Aorta (tissue), 5 donors: Measurements from ENCODE around the gene ZBTB42. TPM values are rescaled to one million over a fixed set of nuclear protein-coding genes. Genes with fewer than 3 reads are reported as not detected.

Experiments used
- ATAC-seq: fragments of 200-7000 bp; cut with Tn5 transposase; one replicate; pipeline ENCODE4 v1.9.1; 2022; ENCODE audit warnings: moderate library complexity; ENCODE audit not compliant: low FRiP score
- DNase-seq, 2 donors: peaks; one replicate each; pipeline ENCODE4 v3.0.0-alpha.2; 2020
- H3K27ac ChIP-seq, 2 donors: one replicate each; pipeline ENCODE4 v1.5.1; 2013; ENCODE audit warnings: low read length in 2 of 2, mild to moderate bottlenecking in 2 of 2, moderate library complexity in 2 of 2, control low read depth in 1 of 2, inconsistent platforms in 1 of 2, low read depth in 1 of 2
- H3K27me3 ChIP-seq, 2 donors: one replicate each; pipeline ENCODE4 v1.6.1; 2013; ENCODE audit warnings: control low read depth in 1 of 2, low read length in 1 of 2, mild to moderate bottlenecking in 1 of 2, moderate library complexity in 1 of 2; ENCODE audit not compliant: insufficient read depth in 2 of 2, control insufficient read depth in 1 of 2
- H3K36me3 ChIP-seq, 2 donors: one replicate each; pipeline ENCODE4 v1.6.1; 2013; ENCODE audit warnings: control low read depth in 1 of 2, low read length in 1 of 2, mild to moderate bottlenecking in 1 of 2; ENCODE audit not compliant: insufficient read depth in 2 of 2, control insufficient read depth in 1 of 2
- H3K4me1 ChIP-seq, 2 donors: one replicate each; pipeline ENCODE4 v1.6.1; 2013; ENCODE audit warnings: low read length in 2 of 2, control low read depth in 1 of 2, mild to moderate bottlenecking in 1 of 2, moderate library complexity in 1 of 2; ENCODE audit not compliant: insufficient read depth in 2 of 2, control insufficient read depth in 1 of 2
- H3K4me3 ChIP-seq, 2 donors: one replicate each; pipeline ENCODE4 v1.5.1; 2013; ENCODE audit warnings: low read length in 2 of 2, control low read depth in 1 of 2, mild to moderate bottlenecking in 1 of 2
- H3K9me3 ChIP-seq: one replicate; pipeline ENCODE4 v1.6.1; 2013; ENCODE audit warnings: mild to moderate bottlenecking, low read length; ENCODE audit not compliant: control insufficient read depth
- WGBS, 2 donors: extraction: QIAGEN DNeasy Blood & Tissue Kit; methylation state at CpG; one replicate each; pipeline ENCODE4 v1.1.7; 2013; 5-methylcytosine and 5-hydroxymethylcytosine counted together
- intact Hi-C, 2 donors: fragments of 100-400 bp; cut with DNase I; formaldehyde crosslinking; loops; one replicate each; pipeline versions ENCODE4 v1.14.2 to v1.15.0; 2022
- polyA plus RNA-seq, 2 donors: library from polyadenylated mRNA; stranded (reverse); fragments of 200-250 nt; gene quantifications; one replicate each; pipeline ENCODE4 v1.2.3, GENCODE V29; 2013
- total RNA-seq, 2 donors: library from RNA; stranded (reverse); fragmentation: NEBNext Ultra II Directional; extraction: Animal tissue kit (Norgen Biotek cat#: 25700); gene quantifications; one replicate each; pipeline ENCODE4 v1.2.1, GENCODE V29; 2021
- donor health status: healthy with polysubstance abuse.
- donor health status: Bipolar disorder and iron deficiency.
- donor health status: DM: no; HTN: no; CAD: no.
- donor health status: DM: no; HTN: no; CAD: no.
- donor health status: DM: yes; HTN: yes; CAD: no.

The ZBTB42 gene
- total and polyA plus RNA-seq, 4 donors, result 1.6 to 4.7 (median 3.1) TPM

DNA sequence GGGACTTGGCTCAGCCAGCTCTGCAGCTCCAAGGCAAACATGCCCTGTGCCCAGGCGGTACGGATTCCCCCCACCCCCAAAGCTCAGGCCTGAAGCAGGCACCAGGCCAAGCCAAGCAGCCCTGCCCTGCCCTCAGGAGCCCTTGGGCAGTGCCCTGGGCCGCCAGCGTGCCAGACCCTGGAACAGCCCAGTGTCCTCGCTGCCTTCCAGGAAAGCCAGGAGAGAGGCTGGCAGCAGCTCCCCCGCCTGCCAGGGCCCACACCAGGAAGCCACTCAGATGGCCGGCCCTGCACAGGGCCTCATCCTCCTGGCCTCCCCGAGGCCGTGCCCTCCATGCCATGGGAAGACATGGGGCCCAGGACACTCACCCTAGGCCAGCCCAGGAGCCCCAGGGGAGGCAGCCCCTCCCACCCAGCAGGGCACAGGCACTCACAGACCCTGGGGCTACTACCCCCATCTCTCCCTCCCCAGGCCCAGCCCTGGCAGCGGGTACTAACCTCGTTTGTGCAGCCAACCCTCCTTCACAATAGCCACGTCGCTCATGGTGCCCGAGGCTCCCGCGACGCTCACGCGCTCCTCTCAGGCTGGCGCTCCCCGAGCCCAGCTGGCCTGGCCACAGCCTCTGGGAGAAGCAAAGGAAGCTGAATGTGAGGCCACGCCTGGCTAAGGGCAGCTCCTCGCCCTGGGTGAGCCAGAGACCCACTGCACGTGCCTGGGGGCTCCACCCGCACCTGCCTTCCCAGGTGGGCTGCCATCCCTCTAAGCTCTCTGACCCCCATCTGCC, 8.6 kb upstream of the ZBTB42 start:
- DNase-seq (peak in 1 of 2 donors; percentile 76), ATAC-seq (peak; percentile 62)
- intact Hi-C loops, result no loop called here
- WGBS, 2 donors, result 21% methylated on average over 24 to 25 of the region's 25 CpGs
- Histone ChIP-seq H3K27ac (no peak overlapping the region), H3K4me3 (no peak overlapping the region), H3K27me3 (no peaks in the 10 kb centered on the region), H3K36me3 (no peaks in the 10 kb centered on the region), H3K9me3 (no peaks in the 10 kb centered on the region), H3K4me1 (peaks cover 0 to 7% of the 10 kb centered on the region in 2 donors)

DNA sequence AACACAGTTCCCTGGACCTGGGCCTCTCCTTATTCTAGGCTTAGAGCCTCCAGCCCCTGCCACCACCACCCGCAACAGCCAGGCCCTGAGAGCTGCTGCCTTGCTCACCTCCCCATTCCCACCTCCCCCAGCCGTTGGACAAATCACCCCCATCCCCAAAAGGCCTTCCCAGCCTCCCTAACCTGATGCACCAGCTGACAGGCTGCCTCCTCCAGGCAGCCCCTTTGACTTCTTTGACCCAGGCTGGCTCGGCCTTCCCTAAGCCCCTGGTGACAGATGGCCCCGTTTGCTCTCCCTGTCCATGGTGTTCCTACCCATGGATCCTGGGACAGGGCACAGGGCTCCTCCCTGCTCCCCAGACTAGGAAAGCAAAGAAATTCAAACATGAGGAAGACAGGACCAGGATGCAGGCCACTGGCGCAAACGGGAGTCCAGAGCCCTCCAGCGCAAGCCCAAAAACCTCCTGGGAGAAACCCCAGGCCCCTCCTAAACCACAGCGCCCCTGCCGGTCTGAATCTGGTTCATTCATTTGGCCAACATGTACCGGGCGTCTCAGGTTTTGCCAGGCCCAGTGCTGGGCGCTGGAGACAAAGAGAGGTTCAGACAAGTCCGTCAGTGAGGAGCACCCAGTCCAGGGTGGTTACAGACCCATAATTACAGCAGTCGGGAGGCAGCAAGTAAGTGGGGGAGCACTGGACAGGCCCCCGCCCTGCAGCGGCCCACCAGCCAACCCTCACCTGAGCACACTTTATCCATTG, 7.8 kb upstream of the ZBTB42 start:
- WGBS, 2 donors, result 73 to 76% methylated on average over 16 of the region's 16 CpGs
- H3K27ac ChIP-seq, result no peak overlapping the region
- DNase-seq (no peak), ATAC-seq (no peak)
- intact Hi-C loops, result no loop called here
- H3K4me1 ChIP-seq, result peaks cover 0 to 7% of the 10 kb centered on the region in 2 donors
- H3K27me3 ChIP-seq, result no peaks in the 10 kb centered on the region
- H3K9me3 ChIP-seq, result no peaks in the 10 kb centered on the region
- H3K36me3 ChIP-seq, result no peaks in the 10 kb centered on the region
- no peak overlapping the region for H3K4me3 ChIP-seq

DNA sequence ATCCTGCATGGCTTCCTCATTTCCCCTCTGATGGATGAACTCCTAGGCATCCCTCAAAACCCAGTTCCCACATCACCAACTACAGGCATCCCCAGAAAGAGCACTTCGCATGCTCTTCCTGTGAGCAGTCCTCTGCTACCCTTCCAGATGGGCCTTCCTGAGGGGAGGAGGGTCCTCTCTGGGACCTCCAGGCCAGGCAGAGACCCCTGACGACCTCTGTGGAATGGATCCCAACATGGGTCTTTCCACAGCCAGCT, 7.3 kb upstream of the ZBTB42 start:
- no peak overlapping the region for H3K4me3 ChIP-seq
- H3K4me1 ChIP-seq, result peaks cover 0 to 7% of the 10 kb centered on the region in 2 donors
- DNase-seq, result no peak
- intact Hi-C loops, result no loop called here
- no peaks in the 10 kb centered on the region for H3K36me3 ChIP-seq
- no peaks in the 10 kb centered on the region for H3K9me3 ChIP-seq
- no peak for ATAC-seq
- 73 to 81% methylated on average over 2 of the region's 2 CpGs for WGBS, 2 donors
- H3K27me3 ChIP-seq, result no peaks in the 10 kb centered on the region
- no peak overlapping the region for H3K27ac ChIP-seq

DNA sequence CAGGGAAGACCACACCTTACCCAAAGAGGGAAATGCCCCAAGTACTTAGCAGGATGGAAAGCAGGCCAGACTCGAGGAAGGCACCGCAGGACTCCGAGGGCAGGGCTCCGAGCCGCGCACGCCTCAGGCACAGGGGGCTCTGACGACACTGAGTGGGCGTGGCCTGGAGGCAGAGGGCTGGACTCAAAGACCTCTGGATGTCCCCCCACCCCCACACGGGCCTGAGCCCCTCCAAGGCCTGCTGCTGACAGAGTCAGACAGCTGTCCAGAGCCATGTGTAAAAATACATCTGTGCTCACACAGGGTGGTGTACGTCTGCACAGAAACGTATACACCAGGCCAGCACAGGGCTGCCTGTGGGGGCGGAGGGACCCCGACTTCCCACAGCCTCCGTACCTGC, 6.8 kb upstream of the ZBTB42 start:
- Histone ChIP-seq H3K36me3 (no peaks in the 10 kb centered on the region), H3K27me3 (no peaks in the 10 kb centered on the region), H3K4me3 (no peak overlapping the region), H3K4me1 (peaks cover 0 to 7% of the 10 kb centered on the region in 2 donors), H3K27ac (no peak overlapping the region), H3K9me3 (no peaks in the 10 kb centered on the region)
- ATAC-seq, result no peak
- 1 to 3% methylated on average over 15 of the region's 15 CpGs for WGBS, 2 donors
- peak in 1 of 2 donors; percentile 88 for DNase-seq
- intact Hi-C loops, result no loop called here

DNA sequence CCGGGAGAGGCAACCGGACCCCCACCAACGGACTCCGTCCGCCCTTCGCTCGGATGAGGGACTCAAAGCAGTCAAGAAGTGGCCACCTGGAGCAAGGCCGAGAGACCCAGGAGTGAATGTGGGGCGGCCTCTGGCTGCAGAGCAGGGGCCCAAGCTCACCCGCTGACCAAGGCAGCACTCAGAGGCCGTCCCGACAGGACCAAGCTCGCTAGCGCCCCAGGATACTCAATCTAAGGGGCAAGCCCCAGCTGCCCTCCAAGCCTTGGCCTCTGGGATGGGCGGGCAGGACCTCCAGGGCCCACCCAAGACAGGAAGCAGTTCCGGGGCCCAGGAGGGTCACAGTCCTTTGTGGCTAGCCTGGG, 6.3 kb upstream of the ZBTB42 start:
- 1 to 6% methylated on average over 16 of the region's 16 CpGs for WGBS, 2 donors
- Histone ChIP-seq H3K4me3 (peak overlapping the region; percentile 78 to 89), H3K27ac (no peak overlapping the region), H3K9me3 (no peaks in the 10 kb centered on the region), H3K27me3 (no peaks in the 10 kb centered on the region), H3K36me3 (no peaks in the 10 kb centered on the region), H3K4me1 (peaks cover 0 to 7% of the 10 kb centered on the region in 2 donors)
- DNase-seq (no peak), ATAC-seq (no peak)
- intact Hi-C loops, result no loop called here

DNA sequence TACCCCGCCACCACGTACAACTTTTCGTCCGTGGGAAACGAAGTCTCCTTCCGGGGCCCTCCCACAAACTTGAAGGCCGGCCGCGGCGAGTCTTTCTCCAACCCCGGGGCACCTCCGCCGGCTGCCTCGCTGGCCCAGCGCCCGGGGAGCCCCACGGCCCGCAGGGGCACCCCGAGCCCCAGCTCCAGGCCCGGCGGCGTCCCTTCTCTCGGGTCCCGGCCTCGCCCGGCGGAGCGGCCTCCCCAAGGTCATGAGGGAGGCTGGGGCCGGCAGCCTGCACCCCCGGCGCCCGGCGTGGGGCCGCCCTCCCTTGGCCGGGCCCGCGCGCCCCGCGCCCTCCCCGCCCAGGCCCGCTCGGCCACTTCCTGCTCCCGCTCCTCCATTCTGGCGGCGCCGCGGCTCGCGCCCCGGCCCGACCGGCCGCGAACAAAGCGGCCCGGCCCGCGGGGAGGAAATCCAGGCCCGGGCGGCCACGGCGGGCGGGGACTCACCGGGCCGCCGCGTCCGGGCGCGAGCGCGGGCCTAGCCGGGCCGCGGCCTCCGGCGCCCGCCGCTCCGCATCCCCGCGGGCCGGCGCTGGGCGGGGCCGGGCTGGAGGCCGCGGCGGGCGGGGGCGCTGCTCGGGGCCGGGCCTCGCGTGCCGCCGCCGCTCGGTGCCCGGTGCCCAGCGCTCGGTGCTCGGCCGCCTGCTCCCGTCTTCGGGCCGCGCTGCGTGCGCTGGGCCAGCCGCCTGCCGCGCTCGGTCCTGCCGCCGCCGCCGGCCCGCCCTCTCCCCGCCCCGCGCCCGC, 5.7 kb upstream of the ZBTB42 start, which contains the start of gene AKT1:
AKT1 (minus strand) TSS at position 756 of the 788 bp plus-strand sequence. CDS start 3,105 bp downstream, outside the sequence.
- Histone ChIP-seq H3K27me3 (no peaks in the 10 kb centered on the region), H3K4me1 (peaks cover 0 to 7% of the 10 kb centered on the region in 2 donors), H3K27ac (peak within 1 kb of the TSS in 1 of 2 donors; percentile 43), H3K9me3 (no peaks in the 10 kb centered on the region), H3K4me3 (peak within 1 kb of the TSS; percentile 78 to 89), H3K36me3 (no peaks in the 10 kb centered on the region)
- intact Hi-C loops, result loop anchor here in 1 of 2 donors (1.0 kb wide), 1 partner anchor 28 kb away; no protein-coding TSS in a partner anchor
- 0 to 1% methylated on average over 36 to 123 of the region's 124 CpGs for WGBS, 2 donors
- DNase-seq (no peak), ATAC-seq (no peak)

DNA sequence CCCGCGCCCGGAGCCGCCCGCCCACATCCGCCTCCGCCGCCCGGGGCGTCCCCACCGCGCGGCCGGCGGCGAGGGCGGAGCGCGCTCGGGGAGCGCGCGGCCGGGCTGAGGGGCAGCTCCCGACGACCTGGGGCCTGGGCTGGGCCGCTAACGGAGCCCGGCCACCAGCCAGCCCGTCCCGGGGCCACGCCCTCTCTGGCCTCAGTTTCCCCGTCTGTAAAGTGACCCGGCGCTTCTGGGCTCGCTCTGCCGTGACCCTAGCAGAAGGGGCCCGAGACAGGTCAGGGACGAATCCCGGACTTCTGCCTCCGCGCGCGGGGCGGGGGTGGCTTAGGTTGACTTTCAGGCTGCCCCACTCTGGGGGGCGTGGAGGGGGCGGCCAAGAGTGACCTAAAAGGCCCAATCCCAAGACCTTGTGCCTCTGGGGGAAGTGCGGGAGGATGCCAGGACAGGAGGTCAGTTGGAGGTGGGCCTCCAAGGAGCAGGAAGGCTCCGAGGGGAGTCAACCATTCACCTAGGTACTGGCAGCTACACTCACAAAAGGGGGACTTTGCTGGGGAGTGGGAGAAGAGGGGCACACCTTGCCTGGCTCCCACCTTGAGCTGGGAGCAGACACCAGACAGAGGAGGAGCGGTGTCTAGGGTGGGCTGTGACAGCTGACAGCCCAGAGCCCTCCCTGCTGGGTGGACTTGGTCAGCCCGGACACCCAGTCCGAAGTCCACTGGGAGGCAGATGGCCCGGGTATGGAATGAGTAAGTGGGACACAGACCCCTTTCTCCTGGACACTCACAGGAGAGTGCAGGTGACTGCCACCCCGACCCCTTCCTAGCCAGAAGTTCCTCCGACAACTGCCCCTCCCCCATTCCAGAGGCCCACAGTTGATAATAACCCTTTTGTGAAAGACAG, 4.9 kb upstream of the ZBTB42 start:
- Histone ChIP-seq H3K27me3 (no peaks in the 10 kb centered on the region), H3K27ac (peak overlapping the region in 1 of 2 donors; percentile 43), H3K4me1 (peaks cover 0 to 7% of the 10 kb centered on the region in 2 donors), H3K4me3 (peak overlapping the region; percentile 23 to 78), H3K9me3 (no peaks in the 10 kb centered on the region), H3K36me3 (no peaks in the 10 kb centered on the region)
- peak; percentile 58 for ATAC-seq
- WGBS, 2 donors, result 12 to 37% methylated on average over 17 to 55 of the region's 55 CpGs
- peak; percentile 74 to 91 for DNase-seq
- intact Hi-C loops, result loop anchor here in 1 of 2 donors (1.0 kb wide), 1 partner anchor 29 kb away; no protein-coding TSS in a partner anchor

DNA sequence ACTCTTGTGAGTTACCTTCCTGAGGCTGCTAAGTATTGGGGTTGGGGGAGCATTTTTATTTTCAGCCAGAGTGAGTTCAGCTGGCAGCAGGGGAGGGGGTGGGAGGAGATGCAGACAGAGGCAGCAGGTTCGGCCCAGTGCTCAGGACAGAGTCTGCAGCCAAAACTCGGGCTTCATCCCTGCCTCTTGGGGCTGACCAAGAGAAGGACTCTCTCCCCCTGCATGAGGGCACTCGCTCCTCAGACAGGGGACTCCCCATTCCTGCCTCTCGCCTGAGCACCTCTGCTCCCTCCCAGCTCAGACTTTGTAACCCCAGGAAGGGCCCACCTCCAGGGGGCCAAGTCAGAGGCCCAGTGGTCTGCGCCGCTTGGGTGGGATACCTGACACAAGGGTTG, 4.2 kb upstream of the ZBTB42 start:
- Histone ChIP-seq H3K4me3 (no peak overlapping the region), H3K27ac (no peak overlapping the region), H3K27me3 (no peaks in the 10 kb centered on the region), H3K36me3 (no peaks in the 10 kb centered on the region), H3K4me1 (peaks cover 0 to 7% of the 10 kb centered on the region in 2 donors), H3K9me3 (no peaks in the 10 kb centered on the region)
- intact Hi-C loops, result no loop called here
- ATAC-seq (no peak), DNase-seq (no peak)
- WGBS, 2 donors, result 74 to 77% methylated on average over 6 of the region's 6 CpGs
